Measurements from ENCODE around the gene S100A8.
"Not testable (repeated sequence)": the region's sequence is repeated elsewhere in the genome, so short reads cannot be mapped to it uniquely, and the experiment has no call there.

- TF ChIP-seq POLR2A, CTCF (IDR thresholded peaks at IDR 0.05): not testable (repeated sequence)
These were observed 43.8 kb downstream of the S100A8 start for GRCh38 chr1:153347049-153347448.
